HT1080 (cell line): Measurements from ENCODE around the gene FER. TPM values are rescaled to one million over a fixed set of nuclear protein-coding genes. Genes with fewer than 3 reads are reported as not detected.

Experiments
- DNase-seq: peaks from one replicate; pipeline ENCODE4 v3.0.0-alpha.2; 2015; ENCODE audit warnings: low read depth
- small RNA-seq: library from RNA; depleted of rRNA; stranded (forward); fragments of <200 nt; gene quantifications from one replicate; pipeline ENCODE3, GENCODE V24; 2014
- total RNA-seq: library from RNA; depleted of rRNA; stranded (reverse); fragments of >200 nt; shearing (Covaris generic); gene quantifications from 2 replicates; pipeline ENCODE4 v1.2.3, GENCODE V29; 2014

FER gene
- total RNA-seq, 1 experiment from 2014 or later: 25.2 TPM

DNA sequence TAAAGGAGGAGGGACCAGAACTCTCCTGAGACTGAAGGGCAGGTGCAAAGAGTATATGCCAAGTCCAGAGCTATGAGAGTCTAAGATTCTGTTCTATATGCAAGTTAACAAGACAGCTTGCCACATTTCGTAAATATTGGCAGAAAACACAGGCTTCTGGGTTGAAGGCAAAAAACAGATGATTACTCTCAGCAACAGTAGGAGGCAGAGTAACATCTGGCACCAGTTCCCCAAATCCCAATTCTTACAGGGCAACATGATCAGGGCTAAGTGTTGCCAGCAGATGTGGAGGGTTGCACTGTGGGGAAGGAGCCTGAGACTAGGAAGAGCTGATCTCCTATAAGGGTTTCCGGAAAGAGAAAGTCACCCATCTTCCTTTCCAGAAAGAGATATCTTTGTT is 482.7 kb downstream of the FER start:
- DNase-seq: no peak

DNA sequence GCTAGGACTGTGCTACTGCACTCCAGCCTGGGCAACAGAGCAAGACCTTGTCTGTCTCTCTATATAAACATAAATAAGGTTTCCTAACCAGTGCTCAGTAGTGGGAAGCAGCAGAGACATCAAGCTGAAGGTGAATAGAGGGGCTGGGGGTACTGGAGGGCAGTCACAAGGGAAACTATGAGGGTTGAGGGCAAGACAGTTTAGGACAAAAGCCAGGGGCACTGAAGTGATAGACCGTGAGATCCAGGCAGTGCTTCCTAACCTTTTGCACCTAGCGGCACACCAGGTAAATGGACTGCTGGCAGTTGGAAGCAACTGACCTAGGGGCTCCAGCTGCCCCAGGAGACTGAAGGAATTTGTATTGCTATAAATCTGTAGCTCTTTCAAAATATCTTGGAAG is 483.6 kb downstream of the FER start:
- no peak for DNase-seq

DNA sequence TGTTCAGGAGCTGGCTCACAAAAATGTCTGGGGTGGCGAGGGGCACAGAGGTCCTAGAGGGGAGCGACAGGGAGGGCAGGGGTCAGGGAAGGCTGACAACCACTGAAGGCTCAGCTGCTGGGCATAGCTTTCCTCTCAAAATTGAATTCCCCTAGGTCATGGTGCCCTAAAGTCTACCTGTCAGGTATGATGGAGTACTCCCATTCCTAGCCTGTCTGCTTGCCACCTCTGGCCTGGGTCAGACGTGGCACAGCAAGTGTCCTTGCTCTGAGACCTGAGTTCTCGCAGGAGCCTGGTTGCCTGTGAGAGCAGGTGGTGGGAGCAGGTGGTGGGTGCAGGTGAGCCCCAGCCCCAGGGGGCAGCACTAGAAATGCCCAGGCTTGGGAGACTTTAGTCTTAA is 486.7 kb downstream of the FER start:
- no peak for DNase-seq

DNA sequence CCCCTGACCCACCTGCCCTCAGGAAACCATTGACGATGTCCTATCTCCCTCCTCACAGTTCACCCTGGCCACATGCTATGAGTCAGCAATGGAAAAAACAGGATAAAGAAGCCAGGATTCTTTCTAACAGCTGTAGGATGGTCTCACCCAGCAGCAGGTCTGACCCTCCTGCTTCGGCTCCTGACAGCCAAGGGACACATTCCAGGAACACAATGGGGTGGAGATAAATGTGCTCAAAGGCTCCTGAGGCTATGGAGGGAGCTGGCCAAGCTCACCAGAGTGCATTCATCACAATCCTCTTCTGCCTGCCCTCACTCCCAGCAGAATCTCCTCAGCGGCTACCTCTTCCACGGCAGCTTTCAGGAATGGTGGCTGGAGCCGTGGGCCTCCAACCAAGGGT is 491.8 kb downstream of the FER start:
- no peak for DNase-seq

DNA sequence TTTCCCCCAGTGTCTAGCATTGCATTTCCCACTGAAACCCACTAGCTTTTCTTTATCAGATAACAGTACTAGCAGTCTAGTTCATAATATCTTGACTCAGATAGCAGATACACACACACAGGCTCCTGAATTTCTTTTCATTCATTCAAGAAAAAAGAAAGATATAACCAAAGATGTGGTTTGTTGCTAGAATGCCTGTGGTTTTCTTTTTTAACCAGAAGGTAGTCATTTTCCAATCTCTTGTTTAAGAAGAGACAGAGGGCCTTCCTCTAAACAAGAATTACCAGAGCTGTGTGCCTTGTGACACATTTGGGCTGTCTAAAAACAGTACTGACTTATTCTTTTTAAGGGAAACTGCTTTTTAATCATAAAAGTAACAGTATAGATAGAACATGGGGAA is 494.8 kb downstream of the FER start:
- DNase-seq: no peak

DNA sequence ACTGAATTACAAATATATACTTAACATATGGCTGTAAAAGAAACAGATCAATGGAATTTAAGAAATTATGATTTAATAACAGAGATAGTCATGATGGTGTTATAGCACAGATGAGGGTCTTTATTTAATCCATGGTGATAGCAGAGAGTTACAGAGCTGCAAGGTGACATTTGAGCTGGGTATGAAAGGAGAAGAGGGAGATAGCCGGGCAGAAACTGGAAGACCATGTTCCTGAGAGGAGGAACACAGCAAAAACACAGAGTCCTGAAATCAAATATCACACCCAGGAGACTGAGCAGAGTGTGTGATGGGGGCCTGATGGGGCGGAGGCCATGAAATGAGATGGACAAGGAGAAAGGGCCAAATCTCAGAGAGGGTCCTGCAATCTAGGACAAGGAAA is 498.7 kb downstream of the FER start:
- no peak for DNase-seq

Small RNA genes lying within 50 kb of the gene (small RNA-seq; reads per million reads assigned to genes)
- gene AC109481.1 (not detected), gene RF00019 (not detected), gene RNU6-47P (not detected)
